A549 (cell line): ENCODE results near the gene SOD1.

ENCODE experiments used
- CBX8 ChIP-seq: fragments of 200-600 bp; sonication (generic); IDR thresholded peaks from 2 replicates; pipeline ENCODE4 v1.6.1; 2016
- NFE2L2 ChIP-seq: fragments of 150-350 bp; conservative IDR thresholded peaks from 2 replicates; pipeline ENCODE4 v1.6.1; 2014; ENCODE audit warnings: low read length
- POLR2A ChIP-seq: IDR thresholded peaks from 2 replicates; pipeline ENCODE4 v1.6.1; 2012; ENCODE audit warnings: mild to moderate bottlenecking, low read length
- POLR2AphosphoS2 ChIP-seq: conservative IDR thresholded peaks from 2 replicates; pipeline ENCODE4 v1.6.1; 2012; ENCODE audit warnings: low read length, improper control_type of control experiment, inconsistent platforms
- RCOR1 ChIP-seq: fragments of 150-350 bp; IDR thresholded peaks from 2 replicates; pipeline ENCODE4 v1.6.1; 2014; ENCODE audit warnings: antibody characterized with exemption, low read length, low read depth
- RNF2 ChIP-seq: fragments of 200-600 bp; sonication (generic); IDR thresholded peaks from 2 replicates; pipeline ENCODE4 v1.6.1; 2016; ENCODE audit warnings: low read depth, mild to moderate bottlenecking, antibody characterized with exemption, moderate library complexity, borderline replicate concordance
- TF ChIP-seq, protein P1 (sequence below): fragments of >200 bp; sonication (Bioruptor Twin); formaldehyde crosslinking; IDR thresholded peaks from 3 replicates; pipeline ENCODE4 v1.5.1; 2016
- TF ChIP-seq, protein P2 (sequence below): IDR thresholded peaks from 2 replicates; pipeline ENCODE4 v1.6.1; 2012
- TF ChIP-seq, protein P3 (sequence below): IDR thresholded peaks from 2 replicates; pipeline ENCODE4 v1.6.1; 2012
- TF ChIP-seq, protein P4 (sequence below): fragments of 200-600 bp; sonication (generic); IDR thresholded peaks from 2 replicates; pipeline ENCODE4 v1.6.1; 2016; ENCODE audit warnings: antibody characterized with exemption, mild to moderate bottlenecking, moderate library complexity

DNA sequence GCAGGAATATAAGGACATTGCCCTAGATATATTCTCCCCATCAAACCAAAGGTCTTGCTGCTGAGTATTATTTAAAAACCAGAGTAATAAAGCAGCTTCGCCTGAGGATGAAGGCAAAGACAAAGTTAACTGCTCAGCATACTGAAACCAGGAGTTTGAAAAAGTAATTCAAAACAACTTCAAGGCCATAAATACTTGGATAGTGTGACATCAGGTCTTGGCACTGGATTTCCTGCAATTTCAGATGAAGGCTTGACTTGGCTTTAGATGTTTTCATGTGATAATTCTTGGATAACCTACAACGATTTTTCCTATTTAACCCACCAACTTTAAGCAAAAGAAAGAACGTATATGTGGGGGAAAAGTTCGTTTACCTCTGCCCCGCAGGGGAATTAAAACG, 10.6 kb downstream of the SOD1 start:
- TF ChIP-seq, protein P1, sequence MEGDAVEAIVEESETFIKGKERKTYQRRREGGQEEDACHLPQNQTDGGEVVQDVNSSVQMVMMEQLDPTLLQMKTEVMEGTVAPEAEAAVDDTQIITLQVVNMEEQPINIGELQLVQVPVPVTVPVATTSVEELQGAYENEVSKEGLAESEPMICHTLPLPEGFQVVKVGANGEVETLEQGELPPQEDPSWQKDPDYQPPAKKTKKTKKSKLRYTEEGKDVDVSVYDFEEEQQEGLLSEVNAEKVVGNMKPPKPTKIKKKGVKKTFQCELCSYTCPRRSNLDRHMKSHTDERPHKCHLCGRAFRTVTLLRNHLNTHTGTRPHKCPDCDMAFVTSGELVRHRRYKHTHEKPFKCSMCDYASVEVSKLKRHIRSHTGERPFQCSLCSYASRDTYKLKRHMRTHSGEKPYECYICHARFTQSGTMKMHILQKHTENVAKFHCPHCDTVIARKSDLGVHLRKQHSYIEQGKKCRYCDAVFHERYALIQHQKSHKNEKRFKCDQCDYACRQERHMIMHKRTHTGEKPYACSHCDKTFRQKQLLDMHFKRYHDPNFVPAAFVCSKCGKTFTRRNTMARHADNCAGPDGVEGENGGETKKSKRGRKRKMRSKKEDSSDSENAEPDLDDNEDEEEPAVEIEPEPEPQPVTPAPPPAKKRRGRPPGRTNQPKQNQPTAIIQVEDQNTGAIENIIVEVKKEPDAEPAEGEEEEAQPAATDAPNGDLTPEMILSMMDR, result no peak
- TF ChIP-seq, protein P2, sequence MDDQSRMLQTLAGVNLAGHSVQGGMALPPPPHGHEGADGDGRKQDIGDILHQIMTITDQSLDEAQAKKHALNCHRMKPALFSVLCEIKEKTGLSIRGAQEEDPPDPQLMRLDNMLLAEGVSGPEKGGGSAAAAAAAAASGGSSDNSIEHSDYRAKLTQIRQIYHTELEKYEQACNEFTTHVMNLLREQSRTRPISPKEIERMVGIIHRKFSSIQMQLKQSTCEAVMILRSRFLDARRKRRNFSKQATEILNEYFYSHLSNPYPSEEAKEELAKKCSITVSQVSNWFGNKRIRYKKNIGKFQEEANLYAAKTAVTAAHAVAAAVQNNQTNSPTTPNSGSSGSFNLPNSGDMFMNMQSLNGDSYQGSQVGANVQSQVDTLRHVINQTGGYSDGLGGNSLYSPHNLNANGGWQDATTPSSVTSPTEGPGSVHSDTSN, result no peak
- TF ChIP-seq POLR2A, result no peak
- TF ChIP-seq POLR2AphosphoS2, result no peak
- TF ChIP-seq CBX8, result no peak
- TF ChIP-seq RCOR1, result no peak
- TF ChIP-seq NFE2L2, result no peak
- TF ChIP-seq, protein P3, sequence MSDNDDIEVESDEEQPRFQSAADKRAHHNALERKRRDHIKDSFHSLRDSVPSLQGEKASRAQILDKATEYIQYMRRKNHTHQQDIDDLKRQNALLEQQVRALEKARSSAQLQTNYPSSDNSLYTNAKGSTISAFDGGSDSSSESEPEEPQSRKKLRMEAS, result no peak
- no peak for TF ChIP-seq RNF2
- TF ChIP-seq, protein P4, sequence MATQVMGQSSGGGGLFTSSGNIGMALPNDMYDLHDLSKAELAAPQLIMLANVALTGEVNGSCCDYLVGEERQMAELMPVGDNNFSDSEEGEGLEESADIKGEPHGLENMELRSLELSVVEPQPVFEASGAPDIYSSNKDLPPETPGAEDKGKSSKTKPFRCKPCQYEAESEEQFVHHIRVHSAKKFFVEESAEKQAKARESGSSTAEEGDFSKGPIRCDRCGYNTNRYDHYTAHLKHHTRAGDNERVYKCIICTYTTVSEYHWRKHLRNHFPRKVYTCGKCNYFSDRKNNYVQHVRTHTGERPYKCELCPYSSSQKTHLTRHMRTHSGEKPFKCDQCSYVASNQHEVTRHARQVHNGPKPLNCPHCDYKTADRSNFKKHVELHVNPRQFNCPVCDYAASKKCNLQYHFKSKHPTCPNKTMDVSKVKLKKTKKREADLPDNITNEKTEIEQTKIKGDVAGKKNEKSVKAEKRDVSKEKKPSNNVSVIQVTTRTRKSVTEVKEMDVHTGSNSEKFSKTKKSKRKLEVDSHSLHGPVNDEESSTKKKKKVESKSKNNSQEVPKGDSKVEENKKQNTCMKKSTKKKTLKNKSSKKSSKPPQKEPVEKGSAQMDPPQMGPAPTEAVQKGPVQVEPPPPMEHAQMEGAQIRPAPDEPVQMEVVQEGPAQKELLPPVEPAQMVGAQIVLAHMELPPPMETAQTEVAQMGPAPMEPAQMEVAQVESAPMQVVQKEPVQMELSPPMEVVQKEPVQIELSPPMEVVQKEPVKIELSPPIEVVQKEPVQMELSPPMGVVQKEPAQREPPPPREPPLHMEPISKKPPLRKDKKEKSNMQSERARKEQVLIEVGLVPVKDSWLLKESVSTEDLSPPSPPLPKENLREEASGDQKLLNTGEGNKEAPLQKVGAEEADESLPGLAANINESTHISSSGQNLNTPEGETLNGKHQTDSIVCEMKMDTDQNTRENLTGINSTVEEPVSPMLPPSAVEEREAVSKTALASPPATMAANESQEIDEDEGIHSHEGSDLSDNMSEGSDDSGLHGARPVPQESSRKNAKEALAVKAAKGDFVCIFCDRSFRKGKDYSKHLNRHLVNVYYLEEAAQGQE, result no peak
